ENCODE data around the gene UQCC2.

UQCC2 gene

DNA sequence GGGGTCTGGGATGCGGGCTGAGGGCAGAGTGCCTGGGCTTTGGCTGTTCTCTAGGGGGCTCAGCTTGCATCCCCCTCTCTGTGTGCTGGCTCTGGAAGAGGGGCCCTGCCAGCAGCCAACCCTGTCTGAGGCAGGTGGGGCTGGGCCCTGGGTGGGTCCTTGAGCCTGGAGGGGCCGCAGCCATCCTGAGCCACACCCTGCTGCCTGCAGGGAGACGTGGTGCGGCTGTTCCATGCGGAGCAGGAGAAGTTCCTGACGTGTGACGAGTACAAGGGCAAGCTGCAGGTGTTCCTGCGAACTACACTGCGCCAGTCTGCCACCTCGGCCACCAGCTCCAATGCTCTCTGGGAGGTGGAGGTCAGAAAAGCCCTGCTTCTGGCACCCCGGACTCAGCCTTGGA lies 49.2 kb downstream of the UQCC2 start:
- Histone ChIP-seq H3K36me3 (ENCODE audit: insufficient read depth, low read depth, low read length) (peaks cover 14% of the 10 kb centered on the region), H3K9me3 (ENCODE audit: insufficient read depth, low read depth, low read length) (no peaks in the 10 kb centered on the region), H3K4me3 (ENCODE audit: low read length) (no peak overlapping the region), H3K4me1 (ENCODE audit: insufficient read depth, low read length) (peaks cover 1% of the 10 kb centered on the region; the same call in 1 of the 2 replicates), H3K27ac (ENCODE audit: low read length) (no peak overlapping the region), H3K27me3 (ENCODE audit: insufficient read depth, low read length) (no peaks in the 10 kb centered on the region), H3K9ac (ENCODE audit: low read depth, low read length) (no peak overlapping the region)

DNA sequence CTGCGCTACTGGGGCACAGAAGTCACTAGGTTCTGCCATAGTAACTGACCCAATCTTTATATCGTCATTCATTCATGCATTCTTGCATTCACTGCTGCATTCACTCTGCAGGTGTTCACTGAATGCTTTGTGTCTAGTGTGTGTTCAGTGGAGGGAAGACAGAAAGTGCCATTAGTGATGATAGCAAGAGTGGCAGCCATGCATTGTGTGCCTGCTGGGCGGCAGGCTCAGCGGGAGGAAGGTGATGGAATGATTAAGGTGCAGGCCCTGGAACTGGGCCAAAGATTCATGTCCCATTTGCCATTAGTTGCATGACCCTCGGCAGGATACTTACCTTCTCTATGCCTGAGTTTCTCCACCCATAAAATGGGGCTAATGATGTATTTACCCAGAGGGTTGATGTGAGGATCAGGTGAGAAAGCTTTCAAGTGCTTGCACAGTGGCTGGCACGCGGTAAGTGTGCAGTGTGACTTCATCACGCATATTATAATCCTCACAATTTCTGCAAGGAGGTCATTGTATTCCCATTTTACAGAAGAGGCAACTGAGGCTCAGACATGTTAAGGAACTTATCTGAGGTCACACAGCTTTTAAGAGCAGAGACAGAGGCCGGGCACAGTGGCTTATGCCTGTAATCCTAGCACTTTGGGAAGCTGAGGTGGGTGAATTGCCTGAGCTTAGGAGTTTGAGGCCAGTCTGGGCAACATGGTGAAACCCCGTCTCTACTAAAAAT lies 50.2 kb downstream of the UQCC2 start:
- Histone ChIP-seq H3K4me1 (ENCODE audit: insufficient read depth, low read length) (peaks cover 10% of the 10 kb centered on the region; the same call in 1 of the 2 replicates), H3K27me3 (ENCODE audit: insufficient read depth, low read length) (no peaks in the 10 kb centered on the region), H3K27ac (ENCODE audit: low read length) (no peak overlapping the region), H3K9me3 (ENCODE audit: insufficient read depth, low read depth, low read length) (no peaks in the 10 kb centered on the region), H3K36me3 (ENCODE audit: insufficient read depth, low read depth, low read length) (peaks cover 7% of the 10 kb centered on the region; the same call in 1 of the 2 replicates), H3K4me3 (ENCODE audit: low read length) (no peak overlapping the region), H3K9ac (ENCODE audit: low read depth, low read length) (no peak overlapping the region)

DNA sequence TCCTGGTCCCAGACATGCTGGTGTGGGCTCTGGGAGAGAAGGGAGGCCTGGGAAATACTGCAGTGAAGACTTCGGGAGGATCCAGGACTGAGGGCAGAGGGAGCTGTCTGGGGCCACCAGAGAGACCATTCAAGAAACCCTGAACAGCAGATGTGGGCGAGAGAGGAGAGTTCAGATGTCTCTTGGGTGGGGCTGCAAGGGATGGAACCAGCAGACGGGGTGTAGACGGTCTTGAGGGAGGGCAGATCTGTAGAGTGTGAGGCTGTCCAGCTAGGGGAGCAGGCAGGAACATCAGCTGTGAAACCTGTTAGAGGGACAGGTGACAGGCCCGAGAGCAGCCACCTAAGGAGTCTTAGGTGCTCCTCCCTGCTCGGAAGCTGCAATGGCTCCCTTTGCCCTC lies 51.5 kb downstream of the UQCC2 start:
- peaks cover 7% of the 10 kb centered on the region; the same call in 1 of the 2 replicates for H3K36me3 ChIP-seq (ENCODE audit: insufficient read depth, low read depth, low read length)
- peaks cover 11% of the 10 kb centered on the region; the same call in 1 of the 2 replicates for H3K4me1 ChIP-seq (ENCODE audit: insufficient read depth, low read length)
- no peak overlapping the region for H3K4me3 ChIP-seq (ENCODE audit: low read length)
- no peak overlapping the region for H3K9ac ChIP-seq (ENCODE audit: low read depth, low read length)
- no peaks in the 10 kb centered on the region for H3K27me3 ChIP-seq (ENCODE audit: insufficient read depth, low read length)
- H3K27ac ChIP-seq (ENCODE audit: low read length), result no peak overlapping the region
- H3K9me3 ChIP-seq (ENCODE audit: insufficient read depth, low read depth, low read length), result no peaks in the 10 kb centered on the region

DNA sequence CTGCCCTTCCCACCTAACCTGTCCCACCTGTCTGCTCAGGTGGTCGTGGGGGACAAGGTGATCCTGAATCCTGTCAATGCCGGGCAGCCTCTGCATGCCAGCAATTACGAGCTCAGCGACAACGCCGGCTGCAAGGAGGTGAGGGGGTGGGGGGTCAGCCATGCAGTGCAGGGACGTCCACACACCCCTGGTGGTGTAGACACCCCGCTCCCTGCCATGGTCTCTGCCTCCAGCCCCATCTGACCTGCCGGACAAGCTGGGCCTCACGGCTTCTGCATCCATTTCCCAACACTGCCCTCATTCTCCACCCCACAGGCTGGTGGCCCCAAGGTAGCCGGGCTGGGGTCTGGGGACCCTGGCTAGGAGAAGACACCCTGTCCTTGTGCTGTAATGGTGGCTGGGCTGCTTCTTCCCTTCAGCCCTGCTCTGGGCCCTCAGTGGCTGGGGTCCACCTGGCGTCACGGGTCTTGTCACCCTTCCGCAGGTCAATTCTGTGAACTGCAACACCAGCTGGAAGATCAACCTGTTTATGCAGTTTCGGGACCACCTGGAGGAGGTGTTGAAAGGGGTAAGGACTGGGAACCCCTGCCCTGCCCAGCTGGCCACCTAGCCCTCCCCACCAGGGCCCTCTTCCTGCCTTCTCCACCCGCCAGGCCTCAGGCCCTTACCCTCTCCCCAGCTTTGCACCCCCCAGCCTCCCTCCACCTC lies 52.4 kb downstream of the UQCC2 start:
- H3K9ac ChIP-seq (ENCODE audit: low read depth, low read length), result no peak overlapping the region
- H3K4me3 ChIP-seq (ENCODE audit: low read length), result no peak overlapping the region
- no peak overlapping the region for H3K27ac ChIP-seq (ENCODE audit: low read length)
- H3K4me1 ChIP-seq (ENCODE audit: insufficient read depth, low read length), result peaks cover 11% of the 10 kb centered on the region; the same call in 1 of the 2 replicates
- H3K36me3 ChIP-seq (ENCODE audit: insufficient read depth, low read depth, low read length), result peaks cover 7% of the 10 kb centered on the region; the same call in 1 of the 2 replicates
- no peaks in the 10 kb centered on the region for H3K9me3 ChIP-seq (ENCODE audit: insufficient read depth, low read depth, low read length)
- H3K27me3 ChIP-seq (ENCODE audit: insufficient read depth, low read length), result no peaks in the 10 kb centered on the region

DNA sequence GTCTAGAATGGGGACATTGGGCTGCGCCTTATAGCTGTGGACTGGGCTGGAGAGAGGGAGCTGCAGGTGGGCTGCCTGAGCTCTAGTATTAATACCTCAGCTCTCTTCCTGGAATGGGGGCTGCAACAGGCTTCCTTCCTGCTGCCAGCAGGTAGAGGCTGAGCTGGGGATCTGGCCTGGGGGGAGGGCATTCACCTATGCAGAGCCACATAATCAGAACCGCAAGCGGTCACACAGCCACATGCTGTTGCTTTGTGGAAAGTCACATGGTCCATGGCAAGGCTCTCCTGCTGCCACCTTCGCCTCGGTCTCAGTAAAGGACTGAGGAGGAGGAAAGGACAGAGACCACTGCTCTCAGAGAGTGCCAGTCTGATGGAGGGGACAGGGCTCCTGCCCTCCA lies 54.7 kb downstream of the UQCC2 start:
- Histone ChIP-seq H3K9ac (ENCODE audit: low read depth, low read length) (peak overlapping the region; percentile 64; the same call in 1 of the 2 replicates), H3K27ac (ENCODE audit: low read length) (peak overlapping the region; percentile 29), H3K4me1 (ENCODE audit: insufficient read depth, low read length) (peaks cover 11% of the 10 kb centered on the region; the same call in 1 of the 2 replicates), H3K36me3 (ENCODE audit: insufficient read depth, low read depth, low read length) (peaks cover 7% of the 10 kb centered on the region; the same call in 1 of the 2 replicates), H3K27me3 (ENCODE audit: insufficient read depth, low read length) (no peaks in the 10 kb centered on the region), H3K9me3 (ENCODE audit: insufficient read depth, low read depth, low read length) (no peaks in the 10 kb centered on the region), H3K4me3 (ENCODE audit: low read length) (peak overlapping the region; percentile 34; the same call in 1 of the 2 replicates)

DNA sequence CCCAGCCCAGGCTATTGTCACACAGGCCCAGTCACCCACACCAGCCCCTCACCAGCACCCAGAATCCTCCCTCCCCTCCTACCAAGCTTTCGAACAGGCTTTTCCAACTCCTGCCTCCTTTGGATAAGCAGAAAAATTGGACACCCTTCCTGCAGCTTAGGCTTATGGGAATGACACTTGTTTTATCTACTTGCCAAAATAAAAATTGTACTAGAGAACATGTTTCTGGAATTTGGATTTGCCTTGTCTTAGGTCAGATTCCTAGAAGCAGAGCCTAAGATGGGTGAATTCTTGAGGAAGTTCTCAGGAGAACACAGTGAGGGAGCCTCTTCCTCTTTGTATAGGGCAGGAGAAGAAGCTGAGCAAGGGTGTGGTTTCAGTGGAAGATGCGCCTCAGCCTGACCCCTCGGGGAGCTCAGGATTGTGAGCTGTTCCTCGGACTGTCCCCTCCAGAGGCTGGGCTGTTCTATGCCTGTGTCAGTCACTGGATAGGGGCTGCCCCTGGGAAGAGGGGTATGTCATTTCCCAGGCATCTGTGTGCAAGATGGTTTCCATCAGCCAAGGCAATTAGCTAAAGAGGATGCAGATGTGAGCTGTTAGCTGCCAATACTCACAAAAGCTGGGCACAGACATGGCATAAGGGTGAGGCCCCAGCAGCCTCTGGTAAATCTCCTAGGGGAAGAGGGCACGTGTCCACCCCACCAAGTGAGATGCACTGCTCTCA lies 56.5 kb downstream of the UQCC2 start:
- peaks cover 11% of the 10 kb centered on the region; the same call in 1 of the 2 replicates for H3K4me1 ChIP-seq (ENCODE audit: insufficient read depth, low read length)
- H3K9ac ChIP-seq (ENCODE audit: low read depth, low read length), result no peak overlapping the region
- H3K4me3 ChIP-seq (ENCODE audit: low read length), result no peak overlapping the region
- H3K27me3 ChIP-seq (ENCODE audit: insufficient read depth, low read length), result no peaks in the 10 kb centered on the region
- no peaks in the 10 kb centered on the region for H3K9me3 ChIP-seq (ENCODE audit: insufficient read depth, low read depth, low read length)
- 0 out of 2 replicates have a peak, but pooled peaks cover 7% of the 10 kb centered on the region for H3K36me3 ChIP-seq (ENCODE audit: insufficient read depth, low read depth, low read length)
- H3K27ac ChIP-seq (ENCODE audit: low read length), result no peak overlapping the region

DNA sequence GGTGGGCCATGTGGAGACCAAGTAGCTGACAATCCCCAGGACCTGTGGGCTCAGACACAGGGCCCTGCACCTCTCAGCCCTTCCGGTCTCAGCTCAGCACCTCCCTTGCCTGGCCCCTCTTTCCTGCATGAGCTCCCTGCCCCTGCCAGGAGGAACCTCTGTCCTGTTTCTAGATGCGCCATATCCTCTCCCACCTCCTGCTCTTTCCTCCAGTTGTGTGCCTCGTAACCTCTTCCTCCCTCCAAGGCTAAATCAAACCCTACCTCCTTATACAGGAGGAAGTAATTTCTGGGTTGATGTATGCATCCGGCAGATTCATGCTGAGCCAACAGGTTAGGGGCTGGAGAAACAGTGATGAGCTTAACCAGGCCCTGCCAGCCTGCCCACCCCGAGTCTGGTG lies 59.5 kb downstream of the UQCC2 start:
- no peaks in the 10 kb centered on the region for H3K9me3 ChIP-seq (ENCODE audit: insufficient read depth, low read depth, low read length)
- H3K9ac ChIP-seq (ENCODE audit: low read depth, low read length), result no peak overlapping the region
- no peak overlapping the region for H3K27ac ChIP-seq (ENCODE audit: low read length)
- H3K36me3 ChIP-seq (ENCODE audit: insufficient read depth, low read depth, low read length), result peaks cover 4% of the 10 kb centered on the region; the same call in 1 of the 2 replicates
- H3K4me1 ChIP-seq (ENCODE audit: insufficient read depth, low read length), result peaks cover 9% of the 10 kb centered on the region; the same call in 1 of the 2 replicates
- H3K27me3 ChIP-seq (ENCODE audit: insufficient read depth, low read length), result no peaks in the 10 kb centered on the region
- H3K4me3 ChIP-seq (ENCODE audit: low read length), result no peak overlapping the region

DNA sequence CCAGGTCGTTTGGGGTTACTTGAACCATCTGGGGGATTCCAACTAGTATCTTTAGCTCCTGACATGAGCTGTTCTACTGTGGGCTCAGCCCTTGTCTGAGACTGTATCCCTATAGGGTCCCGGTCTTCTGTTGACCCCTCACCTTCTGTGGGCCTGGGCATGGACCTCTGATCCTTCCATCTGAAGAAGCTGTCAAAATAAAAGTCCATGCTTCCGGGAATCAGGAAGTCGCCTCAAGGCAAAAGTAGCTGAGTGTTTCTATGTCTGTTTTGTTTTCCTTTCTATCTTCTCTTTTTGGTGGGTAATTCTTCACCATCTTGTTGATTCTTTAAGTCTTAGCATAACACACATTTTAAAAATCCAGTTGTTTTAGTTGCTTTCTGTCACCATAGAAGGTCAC lies 60.1 kb downstream of the UQCC2 start:
- peaks cover 5% of the 10 kb centered on the region; the same call in 1 of the 2 replicates for H3K4me1 ChIP-seq (ENCODE audit: insufficient read depth, low read length)
- H3K27ac ChIP-seq (ENCODE audit: low read length), result no peak overlapping the region
- no peaks in the 10 kb centered on the region for H3K9me3 ChIP-seq (ENCODE audit: insufficient read depth, low read depth, low read length)
- H3K27me3 ChIP-seq (ENCODE audit: insufficient read depth, low read length), result no peaks in the 10 kb centered on the region
- peaks cover 4% of the 10 kb centered on the region; the same call in 1 of the 2 replicates for H3K36me3 ChIP-seq (ENCODE audit: insufficient read depth, low read depth, low read length)
- H3K9ac ChIP-seq (ENCODE audit: low read depth, low read length), result no peak overlapping the region
- no peak overlapping the region for H3K4me3 ChIP-seq (ENCODE audit: low read length)

All from iPS-20b (cell line).